Raji (cell line): ENCODE results near the gene SLC13A3.

ENCODE experiments used
- POLR2A ChIP-seq: IDR thresholded peaks from 2 replicates; pipeline ENCODE4 v1.6.1; 2011; ENCODE audit warnings: low read depth, low read length, control low read depth; ENCODE audit not compliant: insufficient read depth

Gene SLC13A3

GRCh38 chr20:46607849-46608497 is 43.3 kb downstream of the SLC13A3 start:
- no peak for TF ChIP-seq POLR2A

DNA sequence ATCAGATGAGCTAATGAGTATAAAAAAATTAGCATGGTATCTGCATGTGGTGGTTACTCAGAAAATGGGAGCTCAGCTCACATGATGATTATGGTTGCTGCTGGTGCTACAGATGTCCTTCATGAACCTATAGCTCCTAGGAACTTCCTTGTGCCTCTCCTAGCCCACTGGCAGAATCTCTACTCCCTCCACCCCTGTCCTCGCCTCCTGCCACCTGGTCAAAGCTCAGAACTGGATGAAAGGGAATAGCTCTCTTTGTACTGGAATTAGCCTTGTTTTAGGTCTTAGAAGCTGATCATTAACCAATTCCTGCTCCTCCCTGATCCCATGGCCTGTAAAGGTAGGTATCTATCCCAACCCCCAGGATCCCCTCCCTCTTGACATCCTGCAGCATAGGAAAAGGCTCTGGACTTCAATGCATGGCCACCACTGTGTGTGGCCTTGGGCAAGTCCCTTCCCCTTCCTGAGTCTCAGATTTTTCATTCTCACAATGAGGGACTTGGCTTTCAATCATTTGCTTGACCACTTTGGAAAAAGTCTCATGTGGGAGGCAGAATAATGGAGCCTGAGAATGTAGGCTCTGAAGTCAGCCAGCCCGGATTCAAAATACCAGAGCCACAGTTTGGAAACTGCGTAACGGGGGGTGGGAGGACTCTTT is 43.9 kb downstream of the SLC13A3 start:
- no peak for TF ChIP-seq POLR2A

GRCh38 chr20:46606817-46607190 is 44.5 kb downstream of the SLC13A3 start:
- no peak for TF ChIP-seq POLR2A

DNA sequence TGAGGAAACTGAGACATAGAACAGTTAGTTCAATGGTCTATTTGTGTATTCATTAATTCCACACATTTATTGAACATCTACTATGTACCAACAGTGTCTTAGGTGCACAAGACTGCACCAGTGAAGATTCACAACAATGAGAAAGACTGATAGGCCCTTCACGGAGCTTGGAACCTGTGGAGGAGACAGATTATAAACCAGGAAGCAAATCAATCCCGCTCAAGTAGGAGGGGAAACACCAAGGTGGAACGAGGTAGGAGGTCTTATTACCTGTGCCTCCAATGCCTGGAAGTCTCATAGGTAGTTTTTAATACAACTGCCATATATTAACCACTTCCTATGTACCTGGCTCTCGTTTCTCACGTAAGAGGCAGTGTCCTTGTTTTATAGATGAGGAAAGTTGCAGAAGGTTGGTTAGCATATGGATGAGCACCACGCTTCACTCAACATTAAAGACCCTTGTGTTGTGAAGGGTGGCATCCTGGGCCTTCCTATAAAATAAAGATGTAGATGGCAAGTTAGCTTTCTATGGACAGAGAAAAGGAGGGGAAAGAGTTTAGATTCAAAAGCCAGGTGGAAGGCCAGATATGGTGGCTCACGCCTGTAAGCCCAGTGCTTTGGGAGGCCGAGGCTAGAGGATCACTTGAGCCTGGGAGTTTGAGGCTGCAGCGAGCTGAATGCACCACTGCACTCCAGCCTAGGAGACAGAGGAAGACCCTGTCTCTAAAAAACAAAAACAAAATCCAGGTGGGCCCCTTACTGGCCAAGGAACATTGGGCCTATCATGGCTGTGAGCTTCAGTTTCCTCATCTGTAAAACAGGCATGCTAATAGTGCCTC is 45.1 kb downstream of the SLC13A3 start:
- no peak for TF ChIP-seq POLR2A

GRCh38 chr20:46605181-46605580 is 46.1 kb downstream of the SLC13A3 start:
- TF ChIP-seq POLR2A, result no peak

DNA sequence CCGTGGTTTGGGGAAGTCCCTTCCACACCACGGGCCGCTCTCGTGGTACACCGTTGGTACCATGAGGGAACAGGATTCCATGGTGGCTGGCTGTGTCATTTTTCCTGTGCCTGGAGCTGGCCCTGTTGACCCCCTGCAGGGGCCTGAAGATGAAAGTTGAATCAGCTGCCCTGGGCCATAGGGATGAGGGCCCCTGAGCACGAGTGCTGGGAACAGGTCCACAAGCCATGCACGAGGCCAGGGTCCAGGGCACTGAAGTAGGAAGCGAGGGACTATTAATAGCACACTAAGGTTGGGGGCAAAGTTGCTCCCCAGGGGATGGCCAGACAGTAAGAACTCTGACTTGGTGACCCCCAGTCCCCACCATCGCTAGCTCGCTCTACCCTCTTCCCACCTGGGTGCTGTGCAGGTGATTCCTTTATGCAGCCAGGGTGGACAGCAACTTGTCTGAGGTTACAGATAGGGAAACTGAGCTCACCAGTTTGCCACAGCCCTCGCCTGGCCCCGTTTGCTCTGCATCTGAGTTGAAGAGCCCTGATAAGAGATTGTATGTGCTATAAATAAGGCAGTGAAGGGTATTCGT is 46.6 kb downstream of the SLC13A3 start:
- no peak for TF ChIP-seq POLR2A

- no peak for TF ChIP-seq POLR2A
Observed at GRCh38 chr20:46602429-46602828, 48.8 kb downstream of the SLC13A3 start.

DNA sequence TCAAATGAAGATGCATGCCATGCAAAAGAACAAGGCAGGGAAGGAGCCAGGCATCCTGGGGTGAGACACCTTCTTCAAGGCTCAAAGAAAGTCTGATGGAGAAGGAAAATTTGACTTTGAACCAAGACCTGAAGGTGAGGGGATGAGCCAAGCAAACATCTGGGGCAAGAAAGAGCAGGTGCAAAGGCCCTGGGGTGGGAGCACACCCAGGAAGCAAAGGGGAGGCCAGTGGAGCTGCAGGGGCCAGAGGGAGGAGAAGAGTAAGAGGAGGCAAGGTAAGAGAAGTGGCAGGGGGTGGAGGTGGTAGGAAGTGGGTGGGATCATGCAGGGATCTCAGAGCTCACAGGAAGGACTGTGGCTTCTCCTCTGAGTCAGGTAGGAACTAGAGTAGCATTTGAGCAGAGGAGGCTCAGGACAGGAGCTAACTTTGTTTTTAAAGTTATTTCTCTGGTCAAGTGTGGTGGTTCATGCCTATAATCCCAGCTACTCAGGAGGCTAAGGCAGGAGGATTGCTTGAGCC is 49.6 kb downstream of the SLC13A3 start:
- TF ChIP-seq POLR2A, result no peak

- TF ChIP-seq POLR2A, result no peak
Observed at GRCh38 chr20:46600286-46600752, 50.9 kb downstream of the SLC13A3 start.

- TF ChIP-seq POLR2A, result no peak
Observed at GRCh38 chr20:46599227-46599987, 51.9 kb downstream of the SLC13A3 start.

DNA sequence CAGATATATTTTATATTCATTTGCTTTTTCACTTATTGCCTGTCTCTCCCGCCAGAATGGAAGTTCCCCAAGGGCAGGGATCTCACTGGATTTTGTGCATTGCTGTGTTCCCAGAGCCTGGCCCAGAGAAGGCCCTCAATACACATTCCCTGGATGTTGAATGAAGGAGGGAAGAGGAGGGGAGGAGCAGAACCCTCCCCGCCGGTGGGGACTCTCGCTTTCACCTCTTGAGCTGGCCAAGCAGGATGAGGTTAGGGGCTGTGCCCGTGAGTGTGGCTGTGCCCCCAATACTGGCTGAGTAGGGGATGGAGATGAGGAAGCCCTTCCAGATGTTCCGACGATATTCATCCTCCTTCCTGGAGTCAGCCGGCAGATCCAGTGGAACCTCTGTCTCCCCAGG is 55.3 kb downstream of the SLC13A3 start:
- no peak for TF ChIP-seq POLR2A

- TF ChIP-seq POLR2A, result no peak
Observed at GRCh38 chr20:46594725-46595124, 56.5 kb downstream of the SLC13A3 start.

GRCh38 chr20:46592580-46593362 is 58.5 kb downstream of the SLC13A3 start:
- no peak for TF ChIP-seq POLR2A

GRCh38 chr20:46590443-46590842 is 60.8 kb downstream of the SLC13A3 start:
- TF ChIP-seq POLR2A, result no peak
